Heart left ventricle (tissue), 13 donors: ENCODE results near the gene DBET.
"Not testable (repeated sequence)": the region's sequence is repeated elsewhere in the genome, so short reads cannot be mapped to it uniquely, and the experiment has no call there.

Experiments
- CTCF ChIP-seq, 12 donors: fragments of 200-600 bp; sonication (generic) in 4 of 12; IDR thresholded peaks; one replicate each; pipeline versions ENCODE4 v1.5.0 to v1.8.0; 2018 to 2022; ENCODE audit warnings: antibody characterized with exemption in 12 of 12, mild to moderate bottlenecking in 5 of 12
- POLR2A ChIP-seq, 2 donors: fragments of 450-650 bp; IDR thresholded peaks; one replicate each; pipeline ENCODE4 v1.6.1; 2017; ENCODE audit warnings: antibody characterized with exemption in 2 of 2, mild to moderate bottlenecking in 2 of 2, moderate library complexity in 2 of 2
- donor health status: ischemic (EF 13 %, LVEDD 7.1; RV severe dilation, severe dysfunction).
- donor health status: DM: no; HTN: yes; CAD: no.
- donor health status: DM: no; HTN: no; CAD: no.
- donor health status: ischemic (EF 25% LVEDD 6.9; RV normal size, moderate dysfunction).
- donor health status: ischemic (EF 25% LVEDD 5.7; RV mildly dilated, moderate dysfunction).
- donor health status: ischemic (EF 35%, LVEDD 5.7; RV mildly dilated, moderate dysfunction).
- donor health status: nonischemic (EF 11% LVEDD 7.7; RV severe dilation, severe dysfunction).
- donor health status: DM: yes; HTN: yes; CAD: no.
- donor health status: PGD.
- donor health status: ischemic (EF 29% LVEDD 5.4; RV normal size, mild dysfunction).
- donor health status: nonischemic (EF 23%, LVEDD 6.1; RV moderate dilation, normal function).

- not testable (repeated sequence) for TF ChIP-seq CTCF, POLR2A (IDR thresholded peaks at IDR 0.05)
Measured at GRCh38 chr4:190107766-190108485, 43.6 kb downstream of the DBET start.
